ENCODE data around the gene SV2B. TPM values are rescaled to one million over a fixed set of nuclear protein-coding genes. Genes with fewer than 3 reads are reported as not detected.

The SV2B gene
- total RNA-seq, 1 experiment from 2014 or later = 3.9 TPM

DNA sequence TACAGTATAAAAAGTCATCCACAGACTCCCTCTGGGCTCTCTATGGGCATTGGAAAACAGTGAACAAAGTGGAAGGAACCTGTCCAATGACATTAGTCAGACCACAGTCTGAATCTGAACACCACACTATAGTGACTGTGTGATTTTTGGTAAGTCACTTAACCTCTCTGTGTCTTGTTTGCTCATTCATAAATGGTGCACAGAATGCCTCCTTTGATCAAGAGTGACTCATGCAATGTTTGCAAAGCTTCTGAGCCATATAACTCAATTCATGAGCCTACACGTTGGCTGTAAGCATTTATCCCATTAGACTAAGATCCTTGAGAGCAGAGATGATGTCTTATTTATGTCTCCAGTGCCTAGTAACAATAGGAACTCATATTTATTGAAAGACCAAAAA is 46.7 kb downstream of the SV2B start:
- BruUV-seq (replicated peaks) = no TSS peak
- intact Hi-C loops (cut with micrococcal nuclease; ENCODE audit: unreplicated experiment) = no loop called here
- H3K27ac ChIP-seq (ENCODE audit: low read depth, low read length, poor library complexity, severe bottlenecking) = no peak overlapping the region
- no peaks in the 10 kb centered on the region for H3K4me1 ChIP-seq (ENCODE audit: insufficient read depth, low read length, poor library complexity, severe bottlenecking)
- POLR2A ChIA-PET (ENCODE audit: low non-redundant PET) = no interaction called here
- H3K36me3 ChIP-seq (ENCODE audit: insufficient read depth, low read length, poor library complexity, severe bottlenecking) = no peaks in the 10 kb centered on the region
- CTCF ChIA-PET = no interaction called here
- no peak for TF ChIP-seq EZH2 (IDR thresholded peaks at IDR 0.05; ENCODE audit: borderline replicate concordance, low read depth, low read length, poor library complexity, severe bottlenecking)
- TF ChIP-seq, protein P1, sequence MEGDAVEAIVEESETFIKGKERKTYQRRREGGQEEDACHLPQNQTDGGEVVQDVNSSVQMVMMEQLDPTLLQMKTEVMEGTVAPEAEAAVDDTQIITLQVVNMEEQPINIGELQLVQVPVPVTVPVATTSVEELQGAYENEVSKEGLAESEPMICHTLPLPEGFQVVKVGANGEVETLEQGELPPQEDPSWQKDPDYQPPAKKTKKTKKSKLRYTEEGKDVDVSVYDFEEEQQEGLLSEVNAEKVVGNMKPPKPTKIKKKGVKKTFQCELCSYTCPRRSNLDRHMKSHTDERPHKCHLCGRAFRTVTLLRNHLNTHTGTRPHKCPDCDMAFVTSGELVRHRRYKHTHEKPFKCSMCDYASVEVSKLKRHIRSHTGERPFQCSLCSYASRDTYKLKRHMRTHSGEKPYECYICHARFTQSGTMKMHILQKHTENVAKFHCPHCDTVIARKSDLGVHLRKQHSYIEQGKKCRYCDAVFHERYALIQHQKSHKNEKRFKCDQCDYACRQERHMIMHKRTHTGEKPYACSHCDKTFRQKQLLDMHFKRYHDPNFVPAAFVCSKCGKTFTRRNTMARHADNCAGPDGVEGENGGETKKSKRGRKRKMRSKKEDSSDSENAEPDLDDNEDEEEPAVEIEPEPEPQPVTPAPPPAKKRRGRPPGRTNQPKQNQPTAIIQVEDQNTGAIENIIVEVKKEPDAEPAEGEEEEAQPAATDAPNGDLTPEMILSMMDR (conservative IDR thresholded peaks at IDR 0.05; ENCODE audit: low read depth, low read length) = no peak
- H3K9me3 ChIP-seq (ENCODE audit: low read depth, low read length, poor library complexity, severe bottlenecking) = no peaks in the 10 kb centered on the region
- DNase-seq (ENCODE audit: low spot score) = no peak
- no peak overlapping the region for H3K4me3 ChIP-seq (ENCODE audit: low read depth, low read length, poor library complexity, severe bottlenecking)
- H3K27me3 ChIP-seq (replicated peaks; ENCODE audit: insufficient read depth, low read depth, low read length, poor library complexity) = peaks cover 7% of the 10 kb centered on the region

DNA sequence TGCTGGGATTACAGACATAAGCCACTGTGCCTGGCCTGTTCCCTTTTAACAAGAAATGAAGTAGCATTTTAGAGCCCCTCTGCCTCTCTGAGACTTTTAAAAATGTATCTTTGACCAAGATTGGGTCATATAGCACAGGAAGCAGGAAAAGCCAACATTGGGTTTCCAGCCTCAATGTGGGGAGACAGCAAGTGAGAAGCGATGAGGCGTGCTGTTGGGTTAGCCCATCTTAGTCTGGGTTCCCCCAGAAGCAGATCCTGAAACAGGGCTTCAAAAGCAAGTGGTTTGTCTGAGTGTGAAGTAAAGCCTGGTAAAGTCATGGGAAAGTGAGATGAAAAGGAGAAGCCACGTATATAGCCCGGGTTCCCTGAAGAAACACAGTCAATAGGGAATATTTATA is 48.2 kb downstream of the SV2B start:
- intact Hi-C loops (cut with micrococcal nuclease; ENCODE audit: unreplicated experiment) = no loop called here
- Histone ChIP-seq H3K4me1 (ENCODE audit: insufficient read depth, low read length, poor library complexity, severe bottlenecking) (no peaks in the 10 kb centered on the region), H3K27me3 (replicated peaks; ENCODE audit: insufficient read depth, low read depth, low read length, poor library complexity) (peaks cover 7% of the 10 kb centered on the region), H3K27ac (ENCODE audit: low read depth, low read length, poor library complexity, severe bottlenecking) (no peak overlapping the region), H3K36me3 (ENCODE audit: insufficient read depth, low read length, poor library complexity, severe bottlenecking) (no peaks in the 10 kb centered on the region), H3K9me3 (ENCODE audit: low read depth, low read length, poor library complexity, severe bottlenecking) (no peaks in the 10 kb centered on the region), H3K4me3 (ENCODE audit: low read depth, low read length, poor library complexity, severe bottlenecking) (no peak overlapping the region)
- TF ChIP-seq, protein P1 (conservative IDR thresholded peaks at IDR 0.05; ENCODE audit: low read depth, low read length) = no peak
- TF ChIP-seq EZH2 (IDR thresholded peaks at IDR 0.05; ENCODE audit: borderline replicate concordance, low read depth, low read length, poor library complexity, severe bottlenecking) = no peak
- DNase-seq (ENCODE audit: low spot score) = no peak
- no TSS peak for BruUV-seq (replicated peaks)
- POLR2A ChIA-PET (ENCODE audit: low non-redundant PET) = no interaction called here
- CTCF ChIA-PET = no interaction called here

DNA sequence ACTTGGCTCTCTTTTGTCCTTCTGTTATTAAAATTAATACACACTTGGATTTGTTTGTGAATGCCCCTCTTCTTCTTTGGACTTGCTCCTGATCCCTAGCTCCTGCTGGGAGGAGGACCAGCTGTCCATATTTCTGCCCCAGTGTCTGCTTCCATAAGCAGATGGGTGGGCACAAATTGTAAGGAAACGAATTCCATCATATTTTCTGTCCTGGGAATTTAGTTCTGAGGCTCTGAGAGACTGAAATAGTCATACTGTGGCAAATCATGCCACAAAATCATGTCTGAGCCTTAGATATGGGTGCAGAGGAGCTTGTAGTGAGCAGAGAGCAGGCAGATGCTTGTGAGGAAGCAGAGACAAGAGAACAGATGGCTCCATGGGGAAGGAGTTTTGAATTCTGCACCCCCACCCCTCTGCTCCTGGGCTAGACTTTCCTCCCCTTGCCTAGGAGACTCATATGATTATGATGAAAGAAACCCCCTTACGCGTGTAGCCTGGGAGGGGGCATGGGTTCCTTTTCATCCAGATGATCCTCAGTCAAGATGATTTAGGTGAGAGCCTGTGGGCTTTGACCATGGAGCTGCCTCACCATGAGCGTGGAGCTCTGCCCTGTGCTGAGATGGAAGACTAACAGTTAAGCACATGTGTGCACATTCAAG is 50.6 kb downstream of the SV2B start:
- TF ChIP-seq, protein P1 (conservative IDR thresholded peaks at IDR 0.05; ENCODE audit: low read depth, low read length) = no peak
- TF ChIP-seq EZH2 (IDR thresholded peaks at IDR 0.05; ENCODE audit: borderline replicate concordance, low read depth, low read length, poor library complexity, severe bottlenecking) = no peak
- Histone ChIP-seq H3K4me3 (ENCODE audit: low read depth, low read length, poor library complexity, severe bottlenecking) (no peak overlapping the region), H3K36me3 (ENCODE audit: insufficient read depth, low read length, poor library complexity, severe bottlenecking) (no peaks in the 10 kb centered on the region), H3K4me1 (ENCODE audit: insufficient read depth, low read length, poor library complexity, severe bottlenecking) (no peaks in the 10 kb centered on the region), H3K9me3 (ENCODE audit: low read depth, low read length, poor library complexity, severe bottlenecking) (no peaks in the 10 kb centered on the region), H3K27ac (ENCODE audit: low read depth, low read length, poor library complexity, severe bottlenecking) (no peak overlapping the region), H3K27me3 (replicated peaks; ENCODE audit: insufficient read depth, low read depth, low read length, poor library complexity) (peaks cover 7% of the 10 kb centered on the region)
- no peak for DNase-seq (ENCODE audit: low spot score)
- ChIA-PET POLR2A (ENCODE audit: low non-redundant PET) (no interaction called here), CTCF (no interaction called here)
- no TSS peak for BruUV-seq (replicated peaks)
- intact Hi-C loops (cut with micrococcal nuclease; ENCODE audit: unreplicated experiment) = no loop called here

Measured in A673 (cell line).